HG03460 (cell line): ENCODE results near the gene PERCC1.

Experiments
- ATAC-seq: cut with Tn5 transposase; IDR thresholded peaks from one replicate; pipeline ENCODE4 v1.9.1; 2021; ENCODE audit not compliant: unreplicated experiment

The PERCC1 gene

DNA sequence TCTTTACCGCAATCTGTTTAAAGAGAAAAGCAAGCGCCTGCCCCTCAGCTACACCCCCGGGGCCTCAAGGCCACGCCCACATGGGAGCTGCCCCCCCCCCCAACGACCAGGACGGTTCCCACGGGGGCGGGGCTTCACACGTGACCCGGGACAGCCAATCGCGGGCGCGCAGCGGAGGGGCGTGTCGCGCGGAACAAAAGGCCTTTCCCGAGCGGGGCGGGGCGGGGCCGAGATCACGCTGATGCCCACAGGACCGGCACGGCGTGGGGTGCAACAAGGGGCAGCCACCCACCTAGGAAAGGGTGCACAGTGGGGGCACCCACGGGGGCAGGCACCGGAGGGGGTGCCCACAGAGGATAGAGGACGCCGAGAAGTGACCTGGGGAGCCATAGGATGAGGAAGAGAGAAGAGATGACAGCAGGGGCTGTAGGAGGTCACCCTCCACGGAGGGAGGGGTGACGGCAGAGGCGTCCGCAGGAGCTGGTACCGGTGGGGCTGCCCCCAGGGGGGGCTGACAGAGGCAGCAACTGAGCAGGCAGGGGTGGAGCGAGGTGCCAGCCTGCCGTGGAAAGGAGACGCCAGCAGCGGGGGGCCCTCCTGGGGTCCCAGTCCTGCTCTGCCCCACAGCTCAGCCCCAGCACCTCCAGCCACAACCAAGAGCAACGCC, 22.6 kb upstream of the PERCC1 start:
- ATAC-seq = peak; percentile 76

DNA sequence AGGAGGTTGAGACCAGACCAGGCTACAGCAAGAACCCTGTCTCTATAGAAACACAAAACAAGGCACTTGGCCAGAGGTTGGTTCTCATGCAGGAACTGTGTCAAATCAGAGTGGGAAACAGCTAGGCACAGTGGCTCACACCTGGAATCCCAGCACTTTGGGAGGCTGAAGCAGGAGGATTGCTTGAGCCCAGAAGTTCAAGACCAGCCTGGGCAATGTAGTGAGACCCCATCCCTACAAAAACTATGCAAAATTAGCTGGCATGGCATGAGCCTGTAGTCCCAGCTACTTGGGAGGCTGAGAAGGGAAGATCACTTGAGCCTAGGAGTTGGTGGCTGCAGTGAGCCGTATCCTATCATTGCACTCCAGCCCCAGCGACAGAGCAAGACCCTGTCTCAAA, 18.0 kb upstream of the PERCC1 start:
- no peak for ATAC-seq

DNA sequence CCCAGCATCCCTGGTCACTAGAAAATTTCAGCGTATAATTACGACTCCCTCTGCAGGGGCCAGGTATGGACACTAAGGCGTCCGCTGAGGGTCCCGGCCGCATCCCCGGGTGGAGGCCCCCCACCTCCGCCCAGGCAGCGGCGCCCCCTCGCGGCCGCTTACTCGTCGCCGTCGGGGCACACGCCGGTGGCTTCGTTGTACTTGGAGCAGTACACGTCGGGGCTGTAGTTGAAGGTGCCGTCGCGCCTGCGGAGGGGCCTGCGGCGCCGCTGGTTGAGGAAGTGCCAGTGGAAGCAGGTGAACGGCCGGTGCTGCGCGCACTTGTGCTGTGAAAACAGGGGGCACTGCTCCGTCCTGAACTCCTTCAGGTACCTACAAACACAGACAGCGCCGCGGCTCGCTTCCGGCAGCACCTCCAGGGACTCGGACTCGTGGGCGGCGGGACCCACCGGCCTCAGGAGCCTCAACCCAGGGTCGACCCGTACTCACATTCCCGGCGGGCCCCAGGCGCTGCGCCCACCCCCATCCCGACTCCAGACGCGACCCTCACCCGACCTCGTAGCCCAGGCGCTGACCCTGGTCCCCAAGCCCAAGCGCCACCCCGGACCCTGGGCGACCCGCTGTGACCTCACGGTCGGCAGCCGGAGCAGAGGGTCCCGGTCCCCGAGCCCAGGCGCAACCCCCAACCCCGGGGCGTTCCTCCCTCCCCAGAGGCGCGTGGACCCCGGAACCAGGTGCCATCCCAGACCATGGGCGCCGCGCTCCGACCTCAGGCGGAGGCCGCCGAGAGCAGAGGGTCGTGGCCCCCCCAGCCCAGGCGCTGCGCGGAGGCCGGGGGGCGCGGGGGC, 17.0 kb upstream of the PERCC1 start:
- no peak for ATAC-seq

DNA sequence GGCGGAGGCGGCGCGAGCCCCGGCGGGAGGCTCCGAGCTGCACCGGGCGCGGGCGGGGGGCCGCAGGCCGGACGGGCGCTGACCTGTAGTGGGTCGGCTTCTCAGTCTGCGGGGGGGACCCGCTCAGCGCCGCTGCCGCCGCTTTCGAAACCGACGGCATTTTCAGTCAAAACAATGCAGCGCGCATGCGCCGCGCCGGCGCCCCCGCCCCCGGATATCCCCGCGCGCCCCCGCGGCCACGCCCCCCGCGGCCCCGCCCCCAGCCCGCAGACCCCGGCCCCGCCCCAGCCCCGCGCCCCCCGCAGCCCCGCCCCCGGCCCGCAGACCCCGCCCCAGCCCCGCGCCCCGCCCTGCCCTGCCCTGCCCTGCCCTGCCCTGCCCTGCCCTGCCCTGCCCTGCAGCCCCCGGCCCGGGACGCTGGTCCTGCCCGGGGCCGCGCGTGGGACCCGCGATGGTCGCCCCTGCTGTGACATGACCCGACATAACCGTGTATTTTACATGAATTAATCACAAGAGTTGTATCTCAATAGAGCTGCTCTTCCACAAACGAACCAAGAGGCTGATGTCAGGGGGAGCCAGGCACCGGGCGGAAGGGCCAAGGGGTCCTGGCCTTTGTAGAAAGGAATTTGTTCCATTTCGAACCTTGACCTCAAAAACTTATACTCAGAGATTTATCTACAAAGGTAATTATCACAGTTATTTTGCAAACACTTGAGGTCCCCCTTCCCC, 16.2 kb upstream of the PERCC1 start, which contains the start of gene UNKL:
UNKL (minus strand) TSS at position 173 of the 729 bp plus-strand sequence; CDS start at position 160, 13 bp downstream.
- ATAC-seq = no peak

DNA sequence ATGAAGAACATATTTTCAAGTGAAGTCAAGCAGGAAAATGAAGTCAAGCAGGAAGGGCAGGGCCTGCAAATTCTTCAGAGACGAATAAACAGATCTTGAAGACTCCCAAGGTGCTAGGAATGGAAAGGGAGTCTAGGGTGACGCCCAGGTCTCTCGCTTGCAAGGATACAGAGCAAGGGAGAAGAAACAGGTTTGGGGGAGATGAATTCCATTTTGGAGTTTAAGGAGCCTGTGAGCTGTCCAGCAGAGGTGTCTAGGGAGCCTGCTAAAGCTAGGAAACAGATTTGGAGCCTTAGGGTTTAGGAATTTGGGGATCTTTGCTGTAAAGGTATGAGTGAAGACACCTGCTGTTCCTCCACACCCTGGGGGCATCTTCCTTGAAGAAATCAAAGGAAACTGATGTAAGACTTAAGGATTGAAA, 14.3 kb upstream of the PERCC1 start:
- ATAC-seq = no peak

DNA sequence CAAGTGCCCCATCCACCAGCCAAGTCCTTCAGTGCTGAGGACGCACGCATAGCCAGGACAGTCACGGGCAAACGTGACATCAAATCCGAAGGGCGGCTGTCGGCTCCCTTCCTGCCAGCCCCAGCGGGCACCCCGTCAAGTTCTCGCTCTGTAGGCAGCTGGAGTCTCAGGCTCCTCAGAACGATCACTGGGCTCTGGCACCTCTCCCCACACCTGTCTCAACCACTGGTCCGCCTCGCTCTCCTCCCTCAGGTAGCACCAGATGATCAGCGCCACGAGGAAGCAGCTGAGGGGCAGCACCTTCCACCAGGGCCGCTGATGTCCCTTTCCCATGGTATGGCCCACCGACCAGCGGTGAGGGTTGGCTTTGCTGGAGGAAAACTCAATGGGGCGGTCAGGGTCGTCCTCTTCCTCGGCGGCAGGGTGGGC, 10.8 kb upstream of the PERCC1 start:
- ATAC-seq = peak; percentile 2

DNA sequence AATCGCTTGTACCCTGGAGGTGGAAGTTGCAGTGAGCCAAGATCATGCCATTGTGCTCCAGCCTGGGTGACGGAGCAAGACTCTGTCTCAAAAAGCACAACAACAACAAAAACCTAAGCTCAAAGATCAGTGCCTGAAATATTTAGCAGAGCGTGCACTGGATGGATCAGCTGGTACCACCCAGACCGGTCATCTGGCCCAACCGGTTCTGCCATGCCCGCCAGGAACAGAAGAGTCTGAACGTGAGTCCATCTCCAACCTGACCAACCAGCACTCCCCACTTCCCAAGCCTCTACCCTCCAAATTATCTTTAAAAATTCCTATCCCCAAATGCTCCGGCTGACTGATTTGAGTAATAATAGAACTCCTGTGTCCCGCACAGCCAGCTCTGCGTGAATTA, 8.8 kb upstream of the PERCC1 start:
- no peak for ATAC-seq

DNA sequence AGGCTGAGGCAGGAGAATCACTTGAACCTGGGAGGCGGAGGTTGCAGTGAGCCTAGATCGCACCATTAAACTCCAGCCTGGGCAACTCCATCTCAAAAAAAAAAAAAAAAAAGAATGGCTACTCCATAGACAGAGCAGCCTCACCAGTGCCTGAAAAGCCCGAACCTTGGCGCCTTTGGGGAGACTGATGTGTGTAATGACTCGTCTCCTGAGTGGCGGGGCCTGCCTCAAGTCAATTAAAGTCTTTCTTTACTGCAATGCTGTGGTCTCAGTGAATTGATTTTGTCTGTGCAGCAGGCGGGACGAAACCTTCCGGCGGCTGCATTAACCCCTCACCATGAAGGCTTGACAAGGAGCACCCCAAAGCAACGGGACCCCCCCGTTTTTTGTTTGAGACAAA, 6.8 kb upstream of the PERCC1 start:
- no peak for ATAC-seq

DNA sequence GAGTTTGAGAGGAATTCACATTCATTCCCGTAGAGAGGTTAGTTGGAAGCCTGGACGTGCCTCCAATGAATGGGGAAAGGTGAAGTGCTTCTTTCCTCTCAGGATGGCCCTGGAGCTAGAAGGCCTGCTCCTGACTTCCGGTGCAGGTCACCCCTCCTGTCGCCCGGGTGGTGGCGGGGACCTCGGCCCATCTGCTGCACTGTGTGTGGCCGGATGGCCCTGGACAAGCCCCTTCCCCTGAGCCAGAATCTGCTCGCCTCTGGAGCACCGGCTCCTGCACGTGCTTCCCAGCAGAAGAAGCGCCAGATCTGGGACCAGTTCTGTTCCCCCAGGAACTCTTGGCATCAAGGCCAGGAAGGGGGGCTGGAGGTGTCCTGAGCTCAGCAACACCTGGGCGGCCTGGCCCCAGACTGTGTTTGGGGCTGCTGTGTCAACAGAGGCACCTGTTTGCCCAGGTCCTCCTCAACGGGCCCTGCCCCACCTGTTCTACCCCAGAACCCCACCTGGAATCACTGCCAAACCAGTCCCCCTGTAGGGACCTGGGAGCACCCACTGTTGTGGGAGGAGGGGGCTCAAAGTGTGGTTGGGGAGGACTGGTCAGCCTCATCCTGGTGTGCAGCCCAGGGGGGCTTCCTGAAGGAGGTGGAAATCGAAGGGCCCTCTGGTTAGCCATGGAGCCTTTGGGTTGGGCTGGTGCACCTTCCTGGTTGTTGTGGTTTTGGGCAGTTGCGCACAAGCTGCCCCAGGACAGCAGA, 5.1 kb upstream of the PERCC1 start:
- ATAC-seq = no peak

DNA sequence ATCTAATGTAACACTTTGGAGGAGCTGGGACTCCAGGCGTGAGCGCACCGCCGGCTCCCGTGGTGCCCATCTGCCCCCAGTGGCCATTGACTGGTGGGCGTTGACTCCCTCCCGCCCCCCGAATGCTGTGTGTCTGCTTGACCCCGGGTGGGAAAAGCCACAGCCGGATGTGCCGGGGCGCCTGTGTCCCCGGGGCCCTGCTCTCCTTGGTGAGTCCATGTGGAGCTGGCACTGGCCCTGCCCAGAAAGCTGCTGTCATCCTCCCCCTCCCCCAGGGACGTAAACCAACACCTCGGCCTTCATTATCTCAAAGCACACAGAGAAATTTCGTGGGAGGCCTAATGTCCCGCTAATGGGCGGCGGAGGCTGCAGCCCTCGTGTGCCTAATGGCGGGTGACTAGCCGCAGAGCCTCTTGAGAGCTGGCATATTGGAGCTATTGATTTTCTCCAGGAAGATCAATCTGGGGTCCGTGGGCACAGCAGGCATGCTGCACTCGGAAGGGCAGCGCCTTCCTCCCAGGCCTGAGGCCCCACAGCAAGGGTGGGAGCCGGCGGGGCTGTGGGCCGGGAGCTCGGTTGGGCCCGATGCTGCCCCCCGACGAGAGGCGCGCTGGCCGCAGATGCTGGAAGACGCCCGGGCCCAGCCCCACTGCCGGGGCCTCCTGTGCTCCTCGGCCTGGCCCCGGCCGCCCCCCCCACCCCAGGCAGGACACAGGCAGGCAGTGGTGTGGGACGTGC, 4.0 kb upstream of the PERCC1 start:
- no peak for ATAC-seq

DNA sequence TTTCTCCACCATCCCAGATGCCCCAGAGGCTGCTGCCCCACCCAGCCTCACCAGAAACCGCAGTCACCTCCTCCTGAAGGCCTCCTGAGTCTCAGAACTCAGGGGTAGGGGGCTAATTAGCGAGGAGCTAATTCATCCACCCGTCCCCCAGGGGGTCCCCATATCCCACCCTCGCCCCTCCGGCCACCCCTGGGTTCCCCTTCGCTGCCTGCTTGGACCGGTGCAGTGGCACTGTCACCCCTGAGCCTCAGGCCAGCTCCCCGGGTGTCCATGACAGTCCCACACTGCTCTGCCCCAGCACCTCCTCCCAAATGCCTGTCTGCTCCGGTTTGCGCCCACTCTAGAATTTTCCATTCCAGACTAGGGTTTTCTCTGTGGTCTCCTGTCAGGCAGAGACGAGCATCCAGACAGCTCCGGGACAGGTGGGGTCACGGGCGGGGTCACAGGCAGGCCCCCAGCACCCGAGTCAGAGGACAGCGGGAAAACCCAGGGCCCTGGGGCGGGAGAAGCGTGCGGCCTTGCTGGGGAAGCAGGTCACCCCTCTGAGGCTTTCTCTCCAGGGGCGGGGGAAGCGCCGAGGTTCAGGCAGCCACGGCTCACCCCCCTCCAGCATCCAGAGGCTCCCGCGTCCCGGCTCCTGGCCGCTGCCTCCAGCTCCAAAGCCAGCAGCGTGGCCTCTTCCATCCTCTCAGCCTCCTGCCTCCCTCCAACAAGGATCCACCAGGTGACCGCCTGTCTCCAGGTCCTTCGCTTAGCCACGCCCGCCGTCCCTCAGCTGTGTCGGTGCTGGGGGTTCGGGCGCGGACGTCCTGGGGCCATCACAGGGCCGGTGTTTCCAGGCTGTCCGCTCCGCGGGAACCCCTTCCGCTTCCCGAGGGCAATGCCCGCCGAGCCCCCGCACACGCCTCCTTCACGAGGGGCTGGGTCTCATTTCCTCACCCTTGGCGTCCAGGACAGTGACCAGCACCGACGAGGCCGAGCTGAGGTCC, 3.1 kb upstream of the PERCC1 start:
- no peak for ATAC-seq

DNA sequence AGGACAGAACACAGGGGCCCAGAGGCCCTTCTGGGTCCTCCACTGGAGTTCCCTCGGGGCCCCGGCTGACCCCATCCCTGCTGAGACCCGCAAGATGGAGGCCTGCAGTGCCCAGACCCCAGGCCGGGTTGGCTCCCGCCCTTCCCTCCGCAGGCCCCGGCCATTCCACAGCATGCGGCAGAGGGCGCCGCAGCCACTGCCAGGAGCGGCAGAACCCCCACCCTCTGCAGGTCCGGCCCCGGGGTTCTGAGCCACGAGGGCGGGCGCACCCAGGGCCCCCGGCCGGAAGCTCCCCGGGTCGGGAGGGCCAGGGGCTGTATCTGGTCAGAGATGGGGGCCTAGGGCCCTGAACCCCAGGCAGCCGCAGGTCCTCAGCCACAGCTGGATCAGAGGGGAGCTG, 2.4 kb upstream of the PERCC1 start:
- no peak for ATAC-seq

DNA sequence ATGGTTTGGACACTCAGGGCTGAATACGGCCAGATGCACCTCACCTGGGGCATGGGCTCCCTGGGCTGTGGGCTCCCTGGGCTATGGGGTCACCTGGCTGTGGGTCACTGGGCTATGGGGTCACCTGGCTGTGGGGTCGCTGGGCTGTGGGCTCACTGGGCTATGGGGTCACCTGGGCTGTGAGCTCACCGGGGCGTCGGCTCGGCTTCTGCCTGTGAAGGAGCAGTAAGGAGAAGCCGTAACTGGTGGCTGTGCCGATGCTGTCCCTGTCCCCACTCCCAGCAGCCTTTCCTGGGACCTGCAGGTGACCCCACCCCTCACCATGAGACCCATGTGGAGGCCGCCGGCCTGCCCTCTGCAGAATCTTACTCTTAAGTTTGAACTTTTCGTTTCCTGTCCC, 1.9 kb upstream of the PERCC1 start:
- no peak for ATAC-seq

DNA sequence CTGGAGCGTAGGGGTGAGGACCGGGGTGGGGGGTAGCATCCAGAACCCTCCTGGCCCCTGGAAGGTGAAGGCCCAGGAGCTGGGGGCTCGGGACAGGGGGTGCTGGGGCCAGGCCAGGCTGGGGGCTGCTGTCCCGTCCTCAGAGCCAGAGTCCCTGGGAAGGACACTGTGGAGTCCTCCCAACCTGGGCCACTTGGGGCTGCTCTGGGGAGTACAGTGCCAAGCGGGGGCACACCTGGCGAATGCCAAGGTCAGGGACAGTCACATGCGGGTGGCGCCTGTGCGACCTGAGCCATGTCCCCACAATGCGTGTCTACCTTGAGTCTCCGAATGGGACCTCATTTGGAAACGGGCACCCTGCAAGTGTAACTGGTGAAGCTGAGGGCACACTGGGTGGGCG, 1.2 kb upstream of the PERCC1 start:
- ATAC-seq = no peak

DNA sequence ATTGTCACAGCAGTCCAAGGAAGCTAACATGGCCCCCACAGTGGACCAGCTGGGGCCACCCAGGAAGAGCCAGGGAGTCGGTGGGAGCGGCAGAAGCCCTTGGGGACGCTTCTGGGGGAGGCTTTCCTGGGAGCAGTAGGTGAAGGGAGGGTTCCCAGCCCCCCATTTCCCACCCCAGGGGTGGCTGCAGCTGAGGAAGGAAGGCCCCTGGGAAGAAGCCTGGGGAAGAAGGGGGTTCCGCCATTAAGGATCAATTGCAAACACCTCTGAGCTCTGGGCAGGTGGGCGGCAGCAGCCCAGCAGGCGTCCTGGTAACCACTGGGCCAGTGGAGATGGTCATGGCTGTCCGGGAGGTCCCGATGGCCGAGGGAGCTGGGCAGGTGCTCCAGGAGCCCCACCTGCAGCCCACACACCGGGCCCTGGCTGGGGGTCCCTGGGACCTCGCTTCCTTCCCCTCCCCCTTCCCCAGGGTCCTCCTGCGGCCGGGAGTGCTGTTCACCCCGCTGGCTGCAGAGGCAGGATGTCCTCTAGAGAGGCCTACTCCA, 592 bp upstream of the PERCC1 start:
- no peak for ATAC-seq

DNA sequence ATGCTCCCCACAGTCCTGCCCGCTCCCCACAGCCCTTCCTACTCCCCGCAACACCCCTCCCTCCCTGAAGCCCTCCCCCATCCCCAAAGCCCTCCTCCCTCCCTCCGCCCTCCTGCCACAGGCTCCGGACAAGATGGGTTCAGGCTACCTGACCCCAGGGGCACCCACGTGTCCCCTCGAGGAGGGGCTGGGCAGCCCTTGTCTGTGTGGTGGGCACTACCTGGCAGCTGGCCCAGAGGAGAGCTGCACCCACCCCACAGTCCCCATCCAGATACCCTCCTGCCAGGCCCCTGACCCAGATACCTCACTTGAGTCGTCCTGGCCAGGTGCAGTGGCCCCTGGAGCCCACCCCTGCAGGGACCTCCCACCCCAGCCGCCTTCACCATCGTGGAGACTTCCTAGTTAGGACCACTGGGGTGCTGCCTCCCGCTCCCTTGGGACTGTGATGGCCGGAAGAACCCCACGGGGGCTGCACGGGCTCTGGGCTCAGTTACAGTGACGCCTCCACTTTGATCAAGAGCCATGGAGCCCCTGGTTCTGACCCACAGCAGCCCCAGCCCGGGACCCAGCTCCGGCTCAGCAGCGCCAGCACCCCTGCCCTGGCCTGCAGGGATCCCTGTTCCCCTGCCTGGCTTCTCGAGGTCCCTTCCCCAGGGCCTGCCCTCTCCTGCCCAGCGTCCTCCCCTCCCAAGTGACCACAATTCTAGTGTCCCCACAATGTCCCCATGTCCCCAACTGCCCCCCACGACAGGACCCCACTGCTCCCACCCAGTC, 806 bp downstream of the PERCC1 start:
- no peak for ATAC-seq

DNA sequence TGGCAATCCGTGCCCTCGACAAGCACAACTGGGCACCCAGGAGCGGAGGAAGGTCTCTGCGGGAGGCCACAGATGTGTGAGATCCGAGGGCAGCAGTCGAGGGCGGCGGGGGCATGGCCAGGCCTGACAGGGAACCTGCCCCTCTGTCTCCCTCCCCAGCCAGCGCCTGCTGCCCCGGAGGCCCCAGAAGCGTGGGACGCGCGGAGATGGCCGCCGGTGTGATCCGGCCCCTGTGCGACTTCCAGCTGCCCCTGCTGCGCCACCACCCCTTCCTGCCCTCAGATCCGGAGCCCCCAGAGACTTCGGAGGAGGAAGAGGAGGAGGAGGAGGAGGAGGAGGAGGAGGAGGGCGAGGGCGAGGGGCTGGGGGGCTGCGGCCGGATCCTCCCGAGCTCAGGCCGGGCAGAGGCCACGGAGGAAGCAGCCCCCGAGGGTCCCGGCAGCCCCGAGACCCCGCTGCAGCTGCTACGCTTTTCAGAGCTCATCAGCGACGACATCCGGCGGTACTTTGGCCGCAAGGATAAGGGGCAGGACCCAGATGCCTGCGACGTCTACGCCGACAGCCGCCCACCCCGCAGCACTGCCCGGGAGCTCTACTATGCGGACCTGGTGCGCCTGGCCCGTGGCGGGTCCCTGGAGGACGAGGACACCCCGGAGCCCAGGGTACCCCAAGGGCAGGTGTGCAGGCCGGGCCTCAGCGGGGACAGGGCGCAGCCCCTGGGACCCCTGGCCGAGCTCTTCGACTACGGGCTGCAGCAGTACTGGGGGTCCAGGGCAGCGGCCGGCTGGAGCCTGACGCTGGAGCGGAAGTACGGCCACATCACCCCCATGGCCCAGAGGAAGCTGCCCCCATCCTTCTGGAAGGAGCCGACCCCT, 1.7 kb downstream of the PERCC1 start:
- ATAC-seq = no peak
